Activated gamma-delta T cell treated with Interleukin-2 at 50 U/mL for 16 hours (primary cell): ENCODE results near the gene PRKAR2B.
"Not testable (repeated sequence)": the region's sequence is repeated elsewhere in the genome, so short reads cannot be mapped to it uniquely, and the experiment has no call there.

ENCODE experiments used
- DNase-seq: peaks from one replicate; pipeline ENCODE4 v3.0.0-alpha.2; 2020

PRKAR2B gene

DNA sequence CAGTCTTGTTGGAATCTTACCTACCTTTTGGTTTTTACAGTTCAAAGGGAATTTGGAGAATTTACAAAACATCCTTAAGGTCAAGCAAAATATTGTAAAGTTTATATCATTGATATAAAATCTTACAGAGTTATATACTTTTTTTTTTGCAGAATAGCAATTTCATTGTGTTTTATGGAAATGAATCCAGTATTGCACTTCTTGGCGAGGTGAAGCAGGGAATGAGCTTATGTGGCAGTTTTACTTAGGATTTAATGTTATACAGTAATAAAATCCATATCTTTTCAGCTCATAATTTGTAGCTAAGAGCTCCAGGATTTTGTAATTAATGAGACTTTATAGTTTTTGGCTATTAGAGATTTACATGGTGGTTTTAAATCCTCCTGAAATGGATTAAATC, 5.0 kb downstream of the PRKAR2B start:
- no peak for DNase-seq

DNA sequence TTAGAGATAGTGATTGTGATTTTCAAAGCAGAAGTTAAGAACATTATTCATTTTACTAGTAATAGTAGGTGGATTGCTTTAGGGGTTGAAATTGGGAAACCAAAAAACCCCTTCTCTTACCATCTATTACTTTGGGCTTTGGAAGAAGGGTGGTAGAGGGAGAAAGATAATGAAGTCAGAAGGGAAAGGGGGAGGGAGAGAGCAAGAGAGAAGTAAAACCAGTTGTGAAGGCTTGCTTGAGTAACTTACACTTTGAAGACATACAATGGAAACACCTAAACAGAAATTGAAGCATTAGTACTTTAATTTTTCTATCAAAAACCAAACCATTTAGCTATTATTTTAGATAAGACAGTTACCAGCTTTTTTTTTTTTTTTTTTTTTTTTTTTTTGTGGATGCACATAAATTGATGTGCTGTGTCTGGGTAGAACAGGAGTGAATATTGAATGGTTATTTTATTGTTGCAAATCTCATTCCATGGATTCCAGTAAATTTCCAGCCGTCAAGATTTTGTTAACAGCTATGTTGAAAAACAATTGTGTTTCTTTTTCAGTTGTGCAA, 5.5 kb downstream of the PRKAR2B start:
- DNase-seq: no peak

DNA sequence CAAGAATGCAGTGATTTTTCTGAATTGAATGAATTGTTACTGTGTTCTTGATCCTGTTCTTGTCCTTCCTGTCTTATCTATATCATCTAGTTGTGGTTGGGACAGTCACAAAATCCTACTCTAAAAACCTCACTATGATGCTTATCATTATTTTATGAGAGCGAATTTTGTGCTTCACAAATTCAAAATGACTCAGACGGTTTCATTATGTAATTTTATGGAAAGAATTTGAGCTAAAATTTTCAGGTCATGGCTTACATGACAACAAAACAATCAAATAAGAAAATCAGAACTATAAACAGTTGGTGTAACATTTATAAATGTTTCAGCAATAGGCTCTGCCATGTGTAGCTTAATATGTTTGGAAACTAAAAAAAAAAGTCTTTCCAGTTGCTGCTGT, 6.9 kb downstream of the PRKAR2B start:
- no peak for DNase-seq

DNA sequence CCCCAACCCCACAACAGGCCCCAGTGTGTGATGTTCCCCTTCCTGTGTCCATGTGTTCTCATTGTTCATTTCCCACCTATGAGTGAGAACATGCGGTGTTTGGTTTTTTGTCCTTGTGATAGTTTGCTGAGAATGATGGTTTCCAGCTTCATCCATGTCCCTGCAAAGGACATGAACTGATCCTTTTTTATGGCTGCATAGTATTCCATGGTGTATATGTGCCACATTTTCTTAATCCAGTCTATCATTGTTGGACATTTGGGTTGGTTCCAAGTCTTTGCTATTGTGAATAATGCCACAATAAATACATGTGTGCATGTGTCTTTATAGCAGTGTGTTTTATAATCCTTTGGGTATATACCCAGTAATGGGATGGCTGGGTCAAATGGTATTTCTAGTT, 10.5 kb downstream of the PRKAR2B start:
- DNase-seq: not testable (repeated sequence)

DNA sequence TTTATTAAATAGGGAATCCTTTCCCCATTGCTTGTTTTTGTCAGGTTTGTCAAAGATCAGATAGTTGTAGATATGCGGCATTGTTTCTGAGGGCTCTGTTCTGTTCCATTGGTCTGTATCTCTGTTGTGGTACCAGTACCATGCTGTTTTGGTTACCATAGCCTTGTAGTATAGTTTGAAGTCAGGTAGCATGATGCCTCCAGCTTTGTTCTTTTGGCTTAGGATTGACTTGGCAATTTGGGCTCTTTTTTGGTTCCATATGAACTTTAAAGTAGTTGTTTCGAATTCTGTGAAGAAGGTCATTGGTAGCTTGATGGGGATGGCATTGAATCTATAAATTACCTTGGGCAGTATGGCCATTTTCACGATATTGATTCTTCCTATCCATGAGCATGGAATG, 11.6 kb downstream of the PRKAR2B start:
- DNase-seq: not testable (repeated sequence)

DNA sequence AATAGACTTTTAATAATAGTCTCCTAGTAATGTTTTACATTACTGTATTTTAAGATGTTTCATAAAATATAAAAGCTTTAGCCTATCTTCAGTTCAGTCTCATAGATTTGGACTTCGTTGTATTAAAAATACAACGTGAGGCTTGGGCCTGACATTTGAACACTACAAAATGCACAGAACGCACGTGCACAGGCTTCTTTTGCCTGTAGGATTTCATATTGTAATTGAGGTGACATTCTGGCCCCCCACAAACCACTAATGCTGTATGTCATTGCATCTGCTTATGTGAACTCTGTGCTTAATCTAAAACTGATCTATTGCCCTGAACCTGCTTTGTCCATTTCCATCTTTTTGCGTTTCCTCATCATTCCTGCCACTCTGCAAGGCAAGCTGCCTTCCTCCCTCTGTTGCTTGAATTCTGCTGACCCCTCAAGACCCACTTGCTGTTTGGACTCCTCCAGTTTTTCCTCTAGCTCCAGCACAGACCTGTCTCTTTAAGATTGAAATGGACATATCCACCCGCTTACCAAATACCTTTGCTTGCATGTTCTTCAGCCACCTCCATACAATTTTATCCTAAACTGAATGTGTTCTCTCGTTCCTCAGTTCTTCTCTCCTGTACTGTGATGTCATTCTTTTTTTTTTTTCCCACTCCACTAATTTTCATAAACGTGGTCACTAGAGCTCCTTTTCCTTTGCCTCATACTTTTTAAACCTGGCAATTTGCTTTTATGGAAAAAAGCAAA, 12.4 kb downstream of the PRKAR2B start:
- no peak for DNase-seq

DNA sequence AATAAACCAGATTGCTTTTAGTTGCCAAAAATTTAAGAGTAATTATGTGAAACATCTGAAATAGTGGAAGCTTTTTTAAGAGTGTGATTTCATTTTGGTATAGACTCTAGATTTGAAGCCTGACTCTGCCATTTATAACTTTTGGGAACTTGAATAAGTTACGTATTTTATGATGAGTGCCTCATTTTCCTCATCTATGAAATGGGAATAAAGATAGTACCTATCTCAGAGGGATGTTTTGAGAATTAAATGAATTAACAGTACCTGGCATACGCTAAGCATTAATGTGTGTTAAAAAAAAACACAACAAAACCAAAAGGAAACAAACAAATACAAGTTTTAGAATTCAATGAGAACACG, 12.9 kb downstream of the PRKAR2B start:
- DNase-seq: no peak

DNA sequence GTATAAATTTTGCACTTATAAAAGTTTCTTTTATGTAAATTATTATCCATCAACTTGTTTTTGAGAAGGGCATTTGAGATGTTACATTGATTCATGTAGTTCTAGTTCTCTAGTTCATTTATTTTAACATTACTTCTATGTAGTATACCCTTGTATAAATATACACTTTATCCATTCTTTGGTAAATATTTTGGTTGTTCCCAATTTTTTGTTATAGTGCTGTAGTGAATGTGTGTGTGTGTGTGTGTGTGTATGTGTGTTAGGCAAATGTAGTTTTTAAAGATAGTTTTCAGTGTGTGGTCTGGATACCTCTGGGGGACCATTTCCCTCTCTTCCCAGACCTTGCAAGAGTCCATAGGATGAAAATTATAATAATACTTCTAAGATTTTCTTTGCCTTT, 15.0 kb downstream of the PRKAR2B start:
- DNase-seq: no peak

DNA sequence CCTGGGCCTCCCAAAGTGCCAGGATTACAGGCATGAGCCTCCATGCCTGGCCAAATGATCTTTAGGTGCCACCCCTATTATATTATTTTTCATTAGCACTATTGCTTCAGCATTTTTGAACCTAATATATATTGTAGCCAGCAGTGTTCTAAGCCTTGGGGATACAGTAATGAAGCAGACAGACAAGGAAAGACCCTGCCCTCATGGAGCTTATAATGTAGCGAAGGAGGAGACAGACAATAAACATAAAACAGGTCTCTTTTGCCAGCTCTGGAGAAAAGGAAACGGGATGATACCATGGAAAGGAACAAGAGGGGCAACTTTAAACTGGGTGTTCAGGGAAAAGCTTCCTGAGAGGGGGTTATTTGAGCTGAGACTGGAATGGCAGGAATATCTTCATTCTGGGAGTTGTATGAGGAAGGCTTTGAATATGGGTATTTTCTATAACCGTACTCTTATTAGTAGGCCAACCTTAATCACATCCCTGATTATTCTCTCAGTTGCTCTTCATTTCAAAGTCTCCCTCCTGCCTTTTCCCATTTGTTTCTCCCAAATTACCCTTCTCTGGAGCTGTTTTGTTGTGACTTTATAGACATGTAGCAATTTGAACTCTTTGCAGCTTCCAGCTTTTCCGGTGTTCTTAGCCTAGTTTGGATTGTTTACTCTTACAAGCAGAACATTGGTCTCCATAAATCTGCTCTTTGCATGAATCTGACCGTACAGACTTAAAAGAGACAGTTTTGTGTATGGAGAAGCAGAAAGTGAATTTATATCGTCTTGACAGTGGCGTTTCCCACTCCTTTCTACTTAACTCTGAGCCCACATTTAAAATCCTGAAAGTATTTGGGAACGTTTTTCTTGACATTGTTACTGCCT, 19.0 kb downstream of the PRKAR2B start:
- no peak for DNase-seq

DNA sequence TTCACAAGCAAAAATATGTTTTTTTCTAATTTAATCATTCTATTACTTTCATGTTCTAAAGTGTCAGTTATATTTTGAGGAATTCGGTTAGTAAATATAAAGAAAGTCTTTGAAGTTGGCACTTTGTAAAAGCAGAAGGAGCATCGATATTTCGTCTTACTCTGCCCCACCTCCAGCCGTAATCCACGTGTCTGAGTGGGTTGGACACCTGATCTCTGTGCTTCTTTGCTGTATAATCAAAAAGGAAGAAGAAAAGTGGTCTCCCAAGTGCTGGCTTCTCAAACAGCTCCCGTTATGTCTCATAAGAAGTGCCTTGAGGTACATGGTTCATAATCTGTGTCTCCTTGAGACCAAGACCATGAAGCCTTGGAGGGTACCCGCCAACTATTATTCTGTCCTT, 19.8 kb downstream of the PRKAR2B start:
- no peak for DNase-seq

DNA sequence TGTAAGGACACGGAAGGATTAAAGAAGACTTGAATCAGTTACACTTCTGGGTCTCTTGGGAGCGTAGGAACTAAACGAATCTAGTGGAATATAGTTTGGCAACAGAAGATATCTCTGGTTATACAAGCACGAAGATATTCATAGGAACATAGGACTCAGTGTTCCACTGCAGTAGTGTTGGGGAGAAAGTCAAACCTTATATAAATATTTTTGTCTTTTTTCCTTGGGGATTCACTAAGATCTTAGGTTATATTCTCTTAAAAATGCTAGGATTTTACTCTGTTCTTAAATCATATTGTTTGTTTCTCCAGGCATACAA, 21.4 kb downstream of the PRKAR2B start:
- DNase-seq: no peak

DNA sequence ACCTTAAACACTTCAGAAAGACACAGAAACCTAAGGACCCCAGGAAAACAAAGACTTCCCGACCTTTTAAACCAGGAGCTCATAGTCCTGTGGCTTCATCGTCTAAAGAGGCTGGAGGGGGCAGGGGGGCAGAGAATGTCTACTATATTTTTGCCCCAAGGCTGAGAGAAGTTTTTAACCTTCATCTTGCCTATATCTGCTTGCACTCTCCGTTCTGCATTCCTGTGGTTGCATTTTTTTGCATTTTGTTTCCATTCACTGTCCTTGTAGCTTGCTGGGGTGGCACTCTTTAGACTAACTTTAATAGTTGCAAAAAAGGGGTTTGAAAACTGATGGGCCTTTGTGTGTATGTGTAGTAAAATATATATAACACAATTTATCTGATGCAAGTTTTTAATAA, 23.7 kb downstream of the PRKAR2B start:
- no peak for DNase-seq

DNA sequence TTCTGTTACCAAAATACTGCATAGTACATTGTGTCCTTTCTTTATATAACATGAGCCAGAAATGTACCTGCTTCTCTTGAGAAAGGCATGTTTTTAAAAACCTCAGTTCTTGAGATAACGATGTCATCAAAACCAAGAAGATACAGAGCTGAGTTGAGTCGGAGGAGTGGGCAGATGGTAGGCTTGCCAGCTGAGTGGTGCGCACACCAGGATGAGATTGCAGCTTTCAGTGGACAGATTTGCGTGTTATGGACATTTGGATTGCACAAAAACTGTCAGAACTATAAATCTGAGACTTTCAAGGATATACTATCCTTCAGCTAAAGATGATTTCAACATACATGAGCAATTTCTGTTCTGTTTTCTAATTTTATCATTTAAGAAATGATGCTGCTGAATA, 25.0 kb downstream of the PRKAR2B start:
- no peak for DNase-seq

DNA sequence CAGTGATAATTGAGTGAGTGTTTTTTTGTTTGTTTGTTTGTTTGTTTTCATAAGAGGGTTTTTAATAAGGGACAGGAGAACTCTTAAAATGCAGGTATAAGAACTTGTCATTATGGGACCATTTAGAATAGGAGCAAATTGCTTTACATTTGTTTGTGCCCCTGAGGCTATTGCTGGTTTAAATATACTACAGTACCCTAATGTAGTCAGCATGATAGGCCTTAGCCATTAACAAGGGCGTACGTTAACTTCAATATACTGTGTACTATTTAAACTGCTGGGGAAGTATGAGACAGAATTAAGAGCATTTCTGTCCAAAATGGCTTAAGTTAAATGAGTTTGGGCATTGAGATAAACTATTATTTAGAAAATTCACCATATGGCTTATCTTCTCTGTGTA, 26.2 kb downstream of the PRKAR2B start:
- no peak for DNase-seq

DNA sequence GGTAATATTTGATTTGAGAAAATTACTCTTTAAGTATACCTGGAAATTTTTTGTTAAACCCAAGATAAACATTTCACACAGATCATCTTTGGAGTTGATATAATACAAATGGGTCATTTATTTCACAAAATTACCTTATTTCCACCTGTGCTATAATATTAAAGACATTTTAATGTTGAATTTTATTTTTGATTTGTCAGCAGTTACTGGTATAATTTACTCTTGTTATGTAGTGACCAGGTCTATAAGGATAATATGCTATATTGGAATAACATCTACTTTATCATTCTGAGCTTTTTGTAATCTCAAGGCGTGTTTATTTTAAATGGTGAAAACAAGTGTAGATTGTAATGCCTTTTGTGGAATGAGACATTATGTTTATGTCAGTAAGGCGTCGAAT, 26.6 kb downstream of the PRKAR2B start:
- no peak for DNase-seq

DNA sequence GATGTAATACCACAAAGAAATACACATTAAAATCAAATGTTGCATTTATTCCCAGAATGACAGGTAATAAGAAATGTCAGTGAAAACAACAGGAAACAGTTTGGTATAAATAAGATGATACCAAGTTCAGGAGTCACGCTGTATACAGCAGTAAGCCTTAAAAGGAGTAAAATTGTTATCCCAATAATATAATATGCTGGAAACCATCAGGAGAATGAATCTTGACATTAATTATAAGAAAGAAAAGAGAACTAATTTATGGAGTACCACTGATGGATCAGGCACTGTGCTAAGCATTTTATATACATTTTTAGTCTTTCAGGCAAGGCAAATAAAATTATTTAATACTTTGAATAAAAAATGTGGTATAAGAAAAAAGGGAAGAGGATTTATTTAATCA, 27.6 kb downstream of the PRKAR2B start:
- DNase-seq: no peak

DNA sequence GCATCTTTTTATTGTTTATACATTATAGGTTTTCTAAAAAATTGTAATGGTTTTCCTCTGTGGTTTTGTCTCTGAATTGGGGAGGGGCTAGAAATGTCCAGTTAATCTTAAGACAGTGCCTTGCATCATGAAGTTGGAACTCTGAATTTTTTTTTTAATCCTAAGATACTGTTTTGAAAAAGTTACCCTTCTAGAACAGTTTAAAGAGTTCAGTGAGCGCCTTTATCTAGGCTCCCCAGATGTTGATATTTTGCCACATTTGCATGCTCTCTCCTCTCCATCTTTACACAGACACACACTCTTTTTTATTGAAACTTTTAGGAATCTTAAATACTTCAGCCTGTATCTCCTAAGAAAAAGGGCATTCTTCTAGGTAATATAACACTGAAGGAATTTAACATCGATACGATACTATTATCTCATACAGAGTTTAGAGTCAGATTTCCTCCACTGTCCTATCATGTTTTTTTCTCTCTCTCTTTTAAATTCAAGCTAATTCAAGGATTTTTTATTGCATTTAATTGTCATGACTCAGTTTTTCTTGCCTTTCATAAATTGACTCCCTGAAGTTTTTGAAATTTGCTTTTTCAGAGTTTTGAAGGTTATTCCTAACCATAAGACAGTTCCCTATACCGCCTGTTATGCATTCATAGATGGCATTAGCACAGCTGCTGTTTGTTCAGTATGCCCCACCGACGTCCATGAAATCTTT, 31.5 kb downstream of the PRKAR2B start:
- DNase-seq: no peak

DNA sequence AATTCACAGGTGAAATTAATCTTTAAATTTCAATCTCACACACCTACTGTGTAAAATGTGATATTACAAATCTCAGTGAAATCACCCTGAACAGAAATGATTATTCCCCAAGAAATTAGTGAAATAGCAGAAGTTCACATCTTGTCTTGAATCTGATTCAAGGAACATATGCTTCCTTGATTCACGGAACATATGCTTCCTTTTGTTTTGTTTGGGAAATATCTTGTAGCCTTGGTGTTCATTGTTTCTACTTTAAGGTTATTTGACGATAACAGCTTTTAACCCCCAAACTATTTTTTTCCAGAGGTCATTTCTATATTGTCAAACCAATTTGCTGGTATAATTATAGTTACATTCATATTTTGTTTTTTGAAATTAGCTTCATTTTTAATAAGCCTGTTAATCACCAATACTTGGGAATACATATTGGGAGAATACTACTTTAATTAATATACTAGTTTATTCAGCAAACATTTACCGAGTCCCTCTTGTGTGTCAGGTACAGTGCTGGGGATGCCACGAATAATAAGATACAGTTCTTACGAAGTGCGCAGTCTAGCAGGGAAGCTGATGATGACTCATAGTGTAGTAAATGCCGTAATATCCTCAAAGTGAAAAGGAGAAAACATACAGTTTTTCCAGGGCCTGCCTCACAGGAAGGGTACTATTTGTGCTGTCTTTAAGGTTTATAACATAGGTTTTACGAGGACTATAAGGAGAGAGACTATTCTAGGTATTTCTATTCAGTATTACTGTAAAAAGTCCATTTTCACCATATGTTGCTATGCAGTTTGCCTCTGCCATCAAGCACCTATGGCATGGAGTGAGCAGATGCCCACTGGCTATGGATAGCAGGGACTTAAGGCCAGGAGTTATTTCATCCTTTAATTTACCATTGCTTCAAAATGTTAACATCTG, 32.5 kb downstream of the PRKAR2B start:
- DNase-seq: no peak

DNA sequence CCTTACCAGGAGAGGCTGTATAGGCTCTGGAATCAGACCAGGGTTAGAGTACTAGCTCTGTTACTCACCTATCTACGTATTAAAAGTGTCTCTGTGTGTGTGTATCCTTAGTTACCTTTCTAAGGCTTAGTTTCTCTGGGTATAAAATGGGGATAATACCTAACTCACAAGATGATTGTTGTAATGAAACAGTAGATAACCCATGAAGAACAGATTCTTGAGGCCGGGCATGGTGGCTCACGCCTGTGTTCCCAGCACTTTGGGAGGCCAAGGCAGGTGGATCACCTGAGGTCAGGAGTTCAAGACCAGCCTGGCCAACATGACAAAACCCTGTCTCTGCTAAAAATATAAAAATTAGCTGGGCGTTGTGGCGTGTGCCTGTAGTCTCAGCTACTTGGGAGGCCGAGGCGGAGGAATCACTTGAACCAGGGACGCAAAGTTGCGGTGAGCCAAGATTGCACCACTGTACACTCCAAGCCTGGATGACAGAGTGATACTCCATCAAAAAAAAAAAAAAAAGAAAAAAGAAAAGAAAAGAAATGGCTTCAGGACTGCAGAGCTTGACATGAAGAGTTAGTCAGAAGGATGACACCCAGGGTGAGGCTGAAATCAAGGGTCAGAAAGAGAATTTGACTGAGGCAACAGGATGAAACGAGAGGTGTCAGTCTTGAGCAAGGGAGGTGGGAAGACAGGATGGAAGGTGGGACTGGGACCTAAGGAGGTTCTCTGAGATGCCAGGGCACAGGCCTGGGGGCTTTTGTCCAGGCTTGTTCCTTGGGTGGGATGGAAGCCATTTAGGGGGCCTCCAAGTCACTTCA, 33.4 kb downstream of the PRKAR2B start:
- DNase-seq: no peak

DNA sequence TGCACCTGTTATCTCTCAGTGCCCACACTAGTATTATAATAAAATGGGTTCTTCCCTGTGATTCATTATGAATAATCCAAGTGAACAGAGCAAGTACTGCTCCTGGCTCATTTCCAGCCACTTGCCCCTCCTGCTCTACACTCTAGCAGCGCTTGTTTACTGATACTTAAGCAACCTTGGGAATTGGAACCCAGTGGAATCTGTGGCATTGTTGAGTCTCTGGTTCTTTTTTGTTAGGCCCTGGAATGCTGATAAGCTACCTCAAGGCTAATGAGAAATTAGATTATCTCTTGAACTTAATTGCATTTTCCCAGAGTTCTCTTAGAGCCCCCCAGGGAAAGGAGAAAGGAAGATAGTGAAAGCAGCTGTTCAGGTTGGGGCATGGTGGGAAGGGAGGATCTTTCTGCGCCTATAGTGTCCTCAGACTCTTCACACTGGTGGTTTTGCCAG, 34.0 kb downstream of the PRKAR2B start:
- DNase-seq: no peak

DNA sequence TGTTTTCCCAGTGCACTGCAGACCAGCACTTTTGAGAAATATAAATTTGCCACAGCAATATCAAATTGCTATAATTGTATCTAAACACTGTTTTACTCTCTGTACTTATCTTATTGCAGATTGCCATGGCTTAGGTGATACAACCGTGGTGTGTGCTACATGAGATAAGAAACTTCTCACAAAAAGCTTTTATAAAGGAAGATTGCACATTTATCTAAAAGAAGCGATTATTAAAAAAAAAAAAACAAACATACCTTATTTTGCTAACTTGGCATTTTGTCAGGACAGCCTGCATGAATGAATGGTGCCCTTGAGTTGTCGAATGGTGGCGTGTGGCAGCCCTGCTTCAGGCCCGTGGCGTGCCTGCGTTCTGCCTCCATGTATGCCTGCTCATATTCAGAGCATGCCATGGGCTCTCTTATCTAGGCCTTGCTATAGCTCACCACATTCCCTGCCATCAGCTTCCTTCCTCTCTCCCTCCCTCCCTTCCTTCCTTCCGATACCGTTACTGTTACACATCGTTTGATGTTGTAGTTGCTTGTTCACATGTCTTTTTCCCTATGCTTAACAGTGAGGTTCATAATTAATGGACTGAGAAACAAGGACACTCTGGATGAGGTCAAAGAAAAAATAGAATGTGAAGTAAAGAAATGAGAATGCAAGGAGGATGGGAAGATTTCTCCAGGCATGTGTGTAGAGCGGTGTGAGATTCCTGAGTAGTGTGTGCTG, 34.9 kb downstream of the PRKAR2B start:
- no peak for DNase-seq
